NCI-H2227 (cell line): ENCODE results near the gene C1GALT1.
"Not testable (repeated sequence)": the region's sequence is repeated elsewhere in the genome, so short reads cannot be mapped to it uniquely, and the experiment has no call there.

Source experiments
- DNase-seq: peaks from one replicate; lab custom pipeline; 2025; ENCODE audit not compliant: unreplicated experiment; lab: John Stamatoyannopoulos, UW

Gene C1GALT1

GRCh38 chr7:7166318-7166717, 16.0 kb upstream of the C1GALT1 start:
- no peak for DNase-seq

GRCh38 chr7:7169296-7169695, 13.0 kb upstream of the C1GALT1 start:
- DNase-seq: no peak

- no peak for DNase-seq
Observed at GRCh38 chr7:7173956-7174632, 8.2 kb upstream of the C1GALT1 start.

- no peak for DNase-seq
Observed at GRCh38 chr7:7175075-7175695, 7.2 kb upstream of the C1GALT1 start.

- DNase-seq: no peak
Observed at GRCh38 chr7:7176406-7177043, 5.8 kb upstream of the C1GALT1 start.

- no peak for DNase-seq
Observed at GRCh38 chr7:7177044-7177517, 5.3 kb upstream of the C1GALT1 start.

GRCh38 chr7:7178081-7178480, 4.3 kb upstream of the C1GALT1 start:
- no peak for DNase-seq

- DNase-seq: no peak
Observed at GRCh38 chr7:7178906-7179305, 3.4 kb upstream of the C1GALT1 start.

GRCh38 chr7:7180725-7181449, 1.5 kb upstream of the C1GALT1 start:
- no peak for DNase-seq

GRCh38 chr7:7181519-7182155, 707 bp upstream of the C1GALT1 start:
- DNase-seq: peak; percentile 32

GRCh38 chr7:7183061-7183837, 905 bp downstream of the C1GALT1 start:
- DNase-seq: peak; percentile 74

GRCh38 chr7:7183838-7184463, 1.6 kb downstream of the C1GALT1 start:
- no peak for DNase-seq

- DNase-seq: no peak
Observed at GRCh38 chr7:7185371-7185989, 3.1 kb downstream of the C1GALT1 start.

GRCh38 chr7:7188091-7188490, 5.7 kb downstream of the C1GALT1 start:
- DNase-seq: no peak

GRCh38 chr7:7188742-7189141, 6.4 kb downstream of the C1GALT1 start:
- no peak for DNase-seq

GRCh38 chr7:7190142-7190541, 7.8 kb downstream of the C1GALT1 start:
- no peak for DNase-seq

GRCh38 chr7:7191137-7191536, 8.8 kb downstream of the C1GALT1 start:
- DNase-seq: no peak

GRCh38 chr7:7192798-7193788, 10.7 kb downstream of the C1GALT1 start:
- not testable (repeated sequence) for DNase-seq
